WTC11 (cell line): ENCODE results near the gene NDUFB8. TPM values are rescaled to one million over a fixed set of nuclear protein-coding genes. Genes with fewer than 3 reads are reported as not detected.

Source experiments
- ATAC-seq: fragments of 200-7000 bp; cut with Tn5 transposase; 2 replicates; pipeline ENCODE4 v1.10.0; 2021; ENCODE audit warnings: mild to moderate bottlenecking, moderate library complexity
- CTCF ChIA-PET: fragments of 300-600 bp; sonication (Branson Sonifier 250); formaldehyde crosslinking; loops from one replicate; lab custom pipeline; 2021; ENCODE audit warnings: antibody characterized with exemption; lab: Charles Lee
- POLR2A ChIA-PET: fragments of 350-600 bp; sonication (Branson Sonifier 250); formaldehyde crosslinking; loops from one replicate; lab custom pipeline; 2021; ENCODE audit warnings: antibody characterized with exemption; lab: Charles Lee
- DNase-seq: peaks from one replicate; pipeline ENCODE4 v3.0.0; 2021; ENCODE audit warnings: low spot score
- H3K27ac Mint-ChIP-seq: 2 replicates; pipeline ENCODE4 v1.8.0; 2021; ENCODE audit warnings: mixed read lengths
- H3K27me3 Mint-ChIP-seq: 2 replicates; pipeline ENCODE4 v1.8.0; 2021; ENCODE audit warnings: low read depth, mild to moderate bottlenecking, moderate library complexity, mixed read lengths
- H3K36me3 Mint-ChIP-seq: 2 replicates; pipeline ENCODE4 v1.8.0; 2021; ENCODE audit warnings: mixed read lengths
- H3K4me1 Mint-ChIP-seq: 2 replicates; pipeline ENCODE4 v1.8.0; 2022; ENCODE audit warnings: mixed read lengths
- H3K4me3 Mint-ChIP-seq: 2 replicates; pipeline ENCODE4 v1.8.0; 2021; ENCODE audit warnings: mild to moderate bottlenecking, moderate library complexity, mixed read lengths
- H3K9me3 Mint-ChIP-seq: 2 replicates; pipeline ENCODE4 v1.8.0; 2021; ENCODE audit warnings: mixed read lengths
- HMGA2 ChIP-seq: fragments of 250-450 bp; sonication (Bioruptor Pico); IDR thresholded peaks from 2 replicates; pipeline ENCODE4 v1.4.0; 2021; ENCODE audit warnings: mild to moderate bottlenecking, moderate library complexity
- NFE2L1 ChIP-seq: sonication (generic); formaldehyde crosslinking; IDR thresholded peaks from 2 replicates; pipeline ENCODE4 v1.8.1; 2023; ENCODE audit warnings: missing genetic modification reagents
- NR1H2 ChIP-seq: sonication (generic); formaldehyde crosslinking; IDR thresholded peaks from 2 replicates; pipeline ENCODE4 v1.9.0; 2021; ENCODE audit warnings: mild to moderate bottlenecking, moderate library complexity, missing genetic modification reagents
- total RNA-seq: library from RNA; stranded (reverse); gene quantifications from 3 replicates; pipeline ENCODE4 v1.2.3, GENCODE V29; 2021
- TF ChIP-seq, protein P1 (sequence below): sonication (generic); formaldehyde crosslinking; IDR thresholded peaks from 2 replicates; pipeline ENCODE4 v1.8.1; 2023; ENCODE audit warnings: mild to moderate bottlenecking, missing genetic modification reagents
- TF ChIP-seq, protein P2 (sequence below): sonication (generic); formaldehyde crosslinking; IDR thresholded peaks from 2 replicates; pipeline ENCODE4 v1.8.1; 2023; ENCODE audit warnings: mild to moderate bottlenecking, missing genetic modification reagents, moderate library complexity
- TF ChIP-seq, protein P3 (sequence below): fragments of 250-450 bp; sonication (Bioruptor Pico); IDR thresholded peaks from 2 replicates; pipeline ENCODE4 v1.8.0; 2021; ENCODE audit warnings: mild to moderate bottlenecking

Gene NDUFB8
- total RNA-seq, 1 experiment from 2014 or later, result 206 TPM

DNA sequence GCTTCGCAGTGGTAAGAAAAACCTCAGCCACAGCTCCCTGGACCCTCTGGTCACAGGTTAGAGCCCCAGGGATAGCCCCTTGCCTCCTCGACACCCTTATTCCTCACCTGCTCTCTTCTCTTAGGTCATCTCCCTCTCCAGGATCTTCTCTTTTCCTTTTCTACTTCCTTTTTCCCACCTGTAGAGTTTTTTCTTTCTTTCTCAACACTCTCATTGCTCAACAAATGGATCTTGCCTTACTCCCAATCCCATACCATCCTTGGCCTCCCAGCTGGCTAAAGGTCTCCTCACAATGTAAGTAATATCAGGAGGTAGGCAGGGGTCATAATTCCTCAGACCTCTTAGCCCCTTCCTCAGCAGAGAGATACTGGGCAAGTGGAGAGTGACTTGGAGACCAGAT is 49.7 kb downstream of the NDUFB8 start:
- DNase-seq, result no peak
- no peak for ATAC-seq
- CTCF ChIA-PET, result interaction anchor here (1.0 to 10.2 kb wide), 2 partner anchors 29 to 38 kb away, joined by 4 to 134 read pairs; partner anchors contain the start of gene SEC31B
- Mint-ChIP-seq H3K4me3 (no peak overlapping the region), H3K9me3 (no peaks in the 10 kb centered on the region), H3K27ac (no peak overlapping the region), H3K36me3 (no peaks in the 10 kb centered on the region), H3K27me3 (peaks cover 90% of the 10 kb centered on the region), H3K4me1 (peaks cover 25% of the 10 kb centered on the region)
- POLR2A ChIA-PET, result no interaction called here
- TF ChIP-seq, protein P1, sequence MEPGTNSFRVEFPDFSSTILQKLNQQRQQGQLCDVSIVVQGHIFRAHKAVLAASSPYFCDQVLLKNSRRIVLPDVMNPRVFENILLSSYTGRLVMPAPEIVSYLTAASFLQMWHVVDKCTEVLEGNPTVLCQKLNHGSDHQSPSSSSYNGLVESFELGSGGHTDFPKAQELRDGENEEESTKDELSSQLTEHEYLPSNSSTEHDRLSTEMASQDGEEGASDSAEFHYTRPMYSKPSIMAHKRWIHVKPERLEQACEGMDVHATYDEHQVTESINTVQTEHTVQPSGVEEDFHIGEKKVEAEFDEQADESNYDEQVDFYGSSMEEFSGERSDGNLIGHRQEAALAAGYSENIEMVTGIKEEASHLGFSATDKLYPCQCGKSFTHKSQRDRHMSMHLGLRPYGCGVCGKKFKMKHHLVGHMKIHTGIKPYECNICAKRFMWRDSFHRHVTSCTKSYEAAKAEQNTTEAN (CRISPR knock-in tag), result no peak
- TF ChIP-seq NR1H2 (CRISPR knock-in tag), result no peak
- TF ChIP-seq, protein P2, sequence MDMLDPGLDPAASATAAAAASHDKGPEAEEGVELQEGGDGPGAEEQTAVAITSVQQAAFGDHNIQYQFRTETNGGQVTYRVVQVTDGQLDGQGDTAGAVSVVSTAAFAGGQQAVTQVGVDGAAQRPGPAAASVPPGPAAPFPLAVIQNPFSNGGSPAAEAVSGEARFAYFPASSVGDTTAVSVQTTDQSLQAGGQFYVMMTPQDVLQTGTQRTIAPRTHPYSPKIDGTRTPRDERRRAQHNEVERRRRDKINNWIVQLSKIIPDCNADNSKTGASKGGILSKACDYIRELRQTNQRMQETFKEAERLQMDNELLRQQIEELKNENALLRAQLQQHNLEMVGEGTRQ, result no peak
- no peak for TF ChIP-seq NFE2L1 (CRISPR knock-in tag)
- TF ChIP-seq HMGA2 (CRISPR knock-in tag), result no peak

DNA sequence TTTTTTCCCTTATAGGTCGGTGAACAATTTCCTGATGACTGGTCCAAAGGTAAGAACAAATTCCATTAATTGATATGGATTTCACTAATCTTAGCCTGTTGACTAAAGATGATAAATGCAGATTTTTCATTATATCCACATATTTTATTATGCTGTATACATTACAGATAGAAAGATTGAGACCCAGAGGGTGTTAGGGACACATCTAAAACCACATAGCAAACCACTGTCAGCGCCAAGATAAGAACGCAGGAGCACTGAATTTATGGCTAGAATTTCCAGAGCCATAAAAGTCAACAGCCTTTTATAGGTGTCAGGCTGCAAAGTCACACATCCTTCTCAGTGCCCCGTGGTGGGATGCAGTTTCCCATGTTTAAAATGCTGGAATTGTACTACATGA is 50.6 kb downstream of the NDUFB8 start:
- Mint-ChIP-seq H3K9me3 (no peaks in the 10 kb centered on the region), H3K27ac (no peak overlapping the region), H3K4me1 (peaks cover 16% of the 10 kb centered on the region), H3K4me3 (no peak overlapping the region), H3K27me3 (peaks cover 90% of the 10 kb centered on the region), H3K36me3 (no peaks in the 10 kb centered on the region)
- CTCF ChIA-PET, result interaction anchor here (10.2 kb wide), 1 partner anchor 39 kb away, joined by 134 read pairs; the partner anchor contains the start of gene SEC31B
- DNase-seq (no peak), ATAC-seq (no peak)
- POLR2A ChIA-PET, result no interaction called here
- TF ChIP-seq, protein P3, sequence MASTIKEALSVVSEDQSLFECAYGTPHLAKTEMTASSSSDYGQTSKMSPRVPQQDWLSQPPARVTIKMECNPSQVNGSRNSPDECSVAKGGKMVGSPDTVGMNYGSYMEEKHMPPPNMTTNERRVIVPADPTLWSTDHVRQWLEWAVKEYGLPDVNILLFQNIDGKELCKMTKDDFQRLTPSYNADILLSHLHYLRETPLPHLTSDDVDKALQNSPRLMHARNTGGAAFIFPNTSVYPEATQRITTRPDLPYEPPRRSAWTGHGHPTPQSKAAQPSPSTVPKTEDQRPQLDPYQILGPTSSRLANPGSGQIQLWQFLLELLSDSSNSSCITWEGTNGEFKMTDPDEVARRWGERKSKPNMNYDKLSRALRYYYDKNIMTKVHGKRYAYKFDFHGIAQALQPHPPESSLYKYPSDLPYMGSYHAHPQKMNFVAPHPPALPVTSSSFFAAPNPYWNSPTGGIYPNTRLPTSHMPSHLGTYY (CRISPR knock-in tag), result no peak

DNA sequence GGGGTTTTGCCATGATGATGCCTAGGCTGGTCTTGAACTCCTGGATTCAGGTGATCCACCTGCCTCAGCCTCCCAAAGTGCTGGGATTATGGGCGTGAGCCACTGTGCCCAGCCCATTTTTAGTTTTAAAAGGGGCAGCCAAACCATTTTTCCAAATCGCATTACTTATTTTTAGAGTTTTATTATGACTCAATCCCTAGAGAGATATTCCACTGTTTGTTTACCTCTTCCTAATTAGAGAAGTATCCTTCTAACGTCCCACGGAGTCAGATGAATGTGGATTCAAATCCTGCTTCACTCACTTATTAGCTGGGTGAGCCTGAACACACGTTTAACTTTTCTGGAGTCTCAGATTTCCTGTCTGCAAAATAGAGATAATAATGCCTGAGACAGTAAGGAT is 51.7 kb downstream of the NDUFB8 start:
- Mint-ChIP-seq H3K27me3 (peaks cover 90% of the 10 kb centered on the region), H3K9me3 (no peaks in the 10 kb centered on the region), H3K27ac (no peak overlapping the region), H3K36me3 (no peaks in the 10 kb centered on the region), H3K4me1 (peaks cover 5% of the 10 kb centered on the region), H3K4me3 (no peak overlapping the region)
- TF ChIP-seq, protein P1 (CRISPR knock-in tag), result no peak
- CTCF ChIA-PET, result no interaction called here
- no peak for ATAC-seq
- no peak for DNase-seq
- POLR2A ChIA-PET, result no interaction called here

Other genes starting within 250 kb of the NDUFB8 start
- gene BLOC1S2, start 243.2 kb downstream of the NDUFB8 start, total RNA-seq, result 47.6 to 54.1 TPM (median 52.4 TPM) in 3 replicates
- gene PKD2L1, start 199.6 kb downstream of the NDUFB8 start, total RNA-seq, result 0.09 TPM in 1 of 3 replicates, not detected in the others
- gene SCD, start 182.6 kb downstream of the NDUFB8 start, total RNA-seq, result 490 to 556 TPM (median 501 TPM) in 3 replicates
- 0.68 to 1.1 TPM (median 0.85 TPM) in 3 replicates for gene WNT8B, start 66.9 kb downstream of the NDUFB8 start, total RNA-seq
- gene SEC31B, start 10.0 kb downstream of the NDUFB8 start, total RNA-seq, result 6.4 to 7.9 TPM (median 6.7 TPM) in 3 replicates
- 49.9 to 58.3 TPM (median 53.9 TPM) in 3 replicates for gene HIF1AN, start 6.1 kb upstream of the NDUFB8 start, total RNA-seq
- gene PAX2, start 215.7 kb upstream of the NDUFB8 start, total RNA-seq, result 0.09 to 0.21 TPM in 2 of 3 replicates, not detected in the other